DND-41 (cell line): ENCODE results near the gene TACR1.

Source experiments
- CTCF ChIP-seq: IDR thresholded peaks from 2 replicates; pipeline ENCODE4 v1.5.1; 2012; ENCODE audit warnings: borderline replicate concordance, low read length, moderate library complexity, mild to moderate bottlenecking; ENCODE audit not compliant: poor library complexity, severe bottlenecking; ENCODE audit errors: extremely low read depth
- EZH2 ChIP-seq: IDR thresholded peaks from 3 replicates; pipeline ENCODE4 v1.6.1; 2012; ENCODE audit warnings: borderline replicate concordance, low read depth, mild to moderate bottlenecking, moderate library complexity, low read length, inconsistent platforms; ENCODE audit not compliant: severe bottlenecking

DNA sequence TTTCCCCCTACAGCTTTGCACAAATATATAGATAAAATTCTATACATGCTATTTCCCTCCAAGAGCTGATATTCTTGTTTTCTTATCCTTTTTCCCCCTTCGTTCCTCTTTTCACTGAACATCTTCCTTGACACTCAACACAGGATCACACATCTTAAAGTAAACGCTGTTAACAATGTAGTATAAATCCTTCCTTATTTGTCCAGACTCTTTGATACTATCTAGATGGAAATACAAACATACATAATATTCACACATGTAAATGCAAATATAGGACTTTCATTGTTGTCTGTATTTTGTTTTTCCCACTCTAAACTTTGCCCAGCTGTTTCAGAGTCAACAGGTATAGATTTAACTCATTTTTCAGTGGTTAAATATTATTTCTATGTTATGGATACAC lies 3.0 kb upstream of the TACR1 start:
- TF ChIP-seq CTCF (no peak), EZH2 (no peak)
